Smooth muscle cell (in vitro differentiated cells): ENCODE data around the gene USP13. TPM values are rescaled to one million over a fixed set of nuclear protein-coding genes. Genes with fewer than 3 reads are reported as not detected.

Experiments used
- DNase-seq: peaks from one replicate; lab custom pipeline; 2025; ENCODE audit not compliant: unreplicated experiment; lab: John Stamatoyannopoulos, UW
- H2AFZ ChIP-seq: fragments of 200-600 bp; sonication (generic); 2 replicates; pipeline ENCODE4 v1.6.0; 2016; ENCODE audit warnings: antibody characterized with exemption, low read depth, mild to moderate bottlenecking
- H3F3A ChIP-seq: fragments of 200-600 bp; sonication (generic); 2 replicates; pipeline ENCODE4 v1.6.0; 2017; ENCODE audit warnings: antibody characterized with exemption, low read depth
- H3K27ac ChIP-seq: fragments of 200-600 bp; sonication (generic); 2 replicates; pipeline ENCODE4 v1.5.1; 2016; ENCODE audit warnings: low read depth, mild to moderate bottlenecking
- H3K27me3 ChIP-seq: fragments of 200-600 bp; sonication (generic); 2 replicates; pipeline ENCODE4 v1.6.1; 2016; ENCODE audit warnings: low read depth, mild to moderate bottlenecking
- H3K36me3 ChIP-seq: fragments of 200-600 bp; sonication (generic); 2 replicates; pipeline ENCODE4 v1.5.1; 2016; ENCODE audit warnings: low read depth
- H3K4me1 ChIP-seq: fragments of 200-600 bp; sonication (generic); 2 replicates; pipeline ENCODE4 v1.5.1; 2016; ENCODE audit warnings: low read depth
- H3K4me2 ChIP-seq: fragments of 200-600 bp; sonication (generic); 2 replicates; pipeline ENCODE4 v1.6.0; 2016; ENCODE audit warnings: mild to moderate bottlenecking
- H3K4me3 ChIP-seq: fragments of 200-600 bp; sonication (generic); 2 replicates; pipeline ENCODE4 v1.5.1; 2016; ENCODE audit warnings: mild to moderate bottlenecking
- H3K79me2 ChIP-seq: fragments of 200-600 bp; sonication (generic); 2 replicates; pipeline ENCODE4 v1.6.0; 2016; ENCODE audit warnings: low read depth, mild to moderate bottlenecking
- H3K9ac ChIP-seq: fragments of 200-600 bp; sonication (generic); 2 replicates; pipeline ENCODE4 v1.6.0; 2016; ENCODE audit warnings: low read depth
- H3K9me3 ChIP-seq: fragments of 200-600 bp; sonication (generic); replicated peaks from 2 replicates; pipeline ENCODE4 v1.5.1; 2016; ENCODE audit warnings: low read depth
- H4K20me1 ChIP-seq: fragments of 200-600 bp; sonication (generic); 2 replicates; pipeline ENCODE4 v1.6.0; 2016; ENCODE audit warnings: low read depth
- WGBS: methylation state at CpG from one replicate; pipeline ENCODE4 v1.1.7; 2016; ENCODE audit warnings: low lambda C conversion rate; 5-methylcytosine and 5-hydroxymethylcytosine counted together
- polyA plus RNA-seq: library from polyadenylated mRNA; unstranded; fragments of >200 nt; fragmentation: Nextera tagmentation; extraction: Ambion mirVana; gene quantifications from 2 replicates; pipeline ENCODE4 v1.2.1, GENCODE V29; 2016
- small RNA-seq: library from RNA; depleted of rRNA; stranded (forward); fragments of <200 nt; gene quantifications from one replicate; pipeline ENCODE3, GENCODE V24; 2014
- total RNA-seq: library from RNA; depleted of rRNA; stranded (reverse); fragments of >200 nt; gene quantifications from 2 replicates; pipeline ENCODE4 v1.2.3, GENCODE V29; 2014
- TF ChIP-seq, protein P1 (sequence below): fragments of 200-600 bp; sonication (generic); IDR thresholded peaks from 2 replicates; pipeline ENCODE4 v1.5.1; 2017; ENCODE audit warnings: borderline replicate concordance, mild to moderate bottlenecking, antibody characterized with exemption; ENCODE audit not compliant: insufficient read depth, poor library complexity, severe bottlenecking

USP13 gene
- total and polyA plus RNA-seq, 2 experiments from 2014 or later, result 2.0 to 3.2 TPM

DNA sequence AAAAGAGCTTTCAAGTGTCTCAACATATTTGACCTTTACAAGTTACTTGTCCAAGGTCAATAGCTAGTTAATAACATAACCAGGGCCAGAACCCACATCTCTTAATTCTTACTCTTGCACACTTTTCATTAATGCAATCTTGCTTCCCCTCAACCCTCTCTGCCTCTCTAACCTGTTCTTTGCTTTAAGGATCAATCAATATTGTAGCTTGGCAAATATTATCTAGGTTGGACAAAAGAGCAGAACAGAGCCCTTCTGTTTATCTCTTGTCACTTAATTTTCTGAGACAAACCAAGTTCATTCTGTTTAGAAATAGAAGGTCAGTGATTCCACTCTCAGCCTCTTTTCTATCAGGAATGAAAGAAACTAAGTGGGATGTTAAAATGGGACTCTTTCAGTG, 180.5 kb downstream of the USP13 start:
- H3K9me3 ChIP-seq, result no peaks in the 10 kb centered on the region
- no peaks in the 10 kb centered on the region for H3K27me3 ChIP-seq
- no peaks in the 10 kb centered on the region for H3F3A ChIP-seq
- no peak for DNase-seq
- H3K79me2 ChIP-seq, result no peaks in the 10 kb centered on the region
- no peaks in the 10 kb centered on the region for H4K20me1 ChIP-seq
- H3K4me2 ChIP-seq, result no peak overlapping the region
- no peak overlapping the region for H3K4me3 ChIP-seq
- H3K4me1 ChIP-seq, result no peaks in the 10 kb centered on the region
- no peak overlapping the region for H2AFZ ChIP-seq
- no peaks in the 10 kb centered on the region for H3K36me3 ChIP-seq
- no peak overlapping the region for H3K27ac ChIP-seq
- H3K9ac ChIP-seq, result no peak overlapping the region
- TF ChIP-seq, protein P1, sequence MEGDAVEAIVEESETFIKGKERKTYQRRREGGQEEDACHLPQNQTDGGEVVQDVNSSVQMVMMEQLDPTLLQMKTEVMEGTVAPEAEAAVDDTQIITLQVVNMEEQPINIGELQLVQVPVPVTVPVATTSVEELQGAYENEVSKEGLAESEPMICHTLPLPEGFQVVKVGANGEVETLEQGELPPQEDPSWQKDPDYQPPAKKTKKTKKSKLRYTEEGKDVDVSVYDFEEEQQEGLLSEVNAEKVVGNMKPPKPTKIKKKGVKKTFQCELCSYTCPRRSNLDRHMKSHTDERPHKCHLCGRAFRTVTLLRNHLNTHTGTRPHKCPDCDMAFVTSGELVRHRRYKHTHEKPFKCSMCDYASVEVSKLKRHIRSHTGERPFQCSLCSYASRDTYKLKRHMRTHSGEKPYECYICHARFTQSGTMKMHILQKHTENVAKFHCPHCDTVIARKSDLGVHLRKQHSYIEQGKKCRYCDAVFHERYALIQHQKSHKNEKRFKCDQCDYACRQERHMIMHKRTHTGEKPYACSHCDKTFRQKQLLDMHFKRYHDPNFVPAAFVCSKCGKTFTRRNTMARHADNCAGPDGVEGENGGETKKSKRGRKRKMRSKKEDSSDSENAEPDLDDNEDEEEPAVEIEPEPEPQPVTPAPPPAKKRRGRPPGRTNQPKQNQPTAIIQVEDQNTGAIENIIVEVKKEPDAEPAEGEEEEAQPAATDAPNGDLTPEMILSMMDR, result no peak

DNA sequence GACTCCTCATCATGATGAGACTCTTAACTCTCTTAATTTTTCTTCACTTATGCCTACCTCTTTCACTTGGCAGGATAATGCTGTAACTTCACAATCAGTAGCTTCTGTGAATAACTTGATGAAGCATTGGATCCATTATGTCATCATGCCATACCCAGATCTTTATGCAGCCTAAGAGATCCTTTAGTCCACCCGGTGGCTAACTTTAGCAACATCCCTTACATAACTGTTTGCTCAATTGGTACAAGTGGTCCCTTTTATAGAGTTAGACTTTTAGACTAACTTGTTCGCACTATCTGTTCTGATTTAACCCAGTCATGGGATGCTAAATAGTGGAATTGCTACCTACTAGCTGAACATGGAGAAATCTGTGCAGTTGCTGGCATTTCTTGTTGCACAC, 184.5 kb downstream of the USP13 start:
- TF ChIP-seq, protein P1, result no peak
- Histone ChIP-seq H3K9me3 (no peaks in the 10 kb centered on the region), H3F3A (no peaks in the 10 kb centered on the region), H3K4me3 (no peak overlapping the region), H2AFZ (no peak overlapping the region), H3K4me2 (no peak overlapping the region), H3K27me3 (no peaks in the 10 kb centered on the region), H3K79me2 (no peaks in the 10 kb centered on the region), H3K9ac (no peak overlapping the region), H3K4me1 (no peaks in the 10 kb centered on the region), H3K36me3 (no peaks in the 10 kb centered on the region), H4K20me1 (no peaks in the 10 kb centered on the region), H3K27ac (no peak overlapping the region)
- DNase-seq, result no peak
- WGBS, result 96% methylated on average over 2 of the region's 2 CpGs

Small RNA genes lying within 50 kb of the gene (small RNA-seq; reads per million reads assigned to genes)
- not detected for gene RF01210

Other genes with a start within 250 kb of the USP13 start
- gene GNB4, start 201.6 kb upstream of the USP13 start, total RNA-seq, result 56.2 and 70.3 TPM in 2 replicates
- 18.3 and 33.1 TPM in 2 replicates for gene GNB4, start 201.6 kb upstream of the USP13 start, polyA plus RNA-seq
- 62.1 and 66.5 TPM in 2 replicates for gene ACTL6A, start 90.1 kb upstream of the USP13 start, total RNA-seq
- gene ACTL6A, start 90.1 kb upstream of the USP13 start, polyA plus RNA-seq, result 75.0 and 76.6 TPM in 2 replicates
- gene MRPL47, start 48.4 kb upstream of the USP13 start, total RNA-seq, result 66.2 and 79.7 TPM in 2 replicates
- gene MRPL47, start 48.4 kb upstream of the USP13 start, polyA plus RNA-seq, result 85.8 and 98.9 TPM in 2 replicates
- gene NDUFB5, start 48.2 kb upstream of the USP13 start, total RNA-seq, result 168 and 171 TPM in 2 replicates
- gene NDUFB5, start 48.2 kb upstream of the USP13 start, polyA plus RNA-seq, result 109 and 115 TPM in 2 replicates